SK-N-SH treated with all-trans-retinoic acid at 6 μM for 48 hours (cell line): ENCODE results near the gene UBR3.

Experiments used
- ATAC-seq: fragments of 200-7000 bp; cut with Tn5 transposase; 3 replicates; pipeline ENCODE4 v1.9.1; 2020; ENCODE audit warnings: mild to moderate bottlenecking, moderate library complexity
- ARNTL ChIP-seq: fragments of 450-650 bp; formaldehyde crosslinking; IDR thresholded peaks from 2 replicates; pipeline ENCODE4 v1.5.0; 2020; ENCODE audit warnings: low read depth, mild to moderate bottlenecking, moderate library complexity, borderline replicate concordance
- BACH2 ChIP-seq: fragments of 250-450 bp; sonication (Bioruptor Pico); IDR thresholded peaks from 2 replicates; pipeline ENCODE4 v1.9.0; 2021; ENCODE audit warnings: mild to moderate bottlenecking, borderline replicate concordance
- CREB5 ChIP-seq: fragments of 250-450 bp; sonication (Bioruptor Pico); IDR thresholded peaks from 2 replicates; pipeline ENCODE4 v1.5.1; 2020; ENCODE audit warnings: low read depth, mild to moderate bottlenecking, moderate library complexity
- GLIS3 ChIP-seq: fragments of 250-450 bp; sonication (Bioruptor Pico); IDR thresholded peaks from 2 replicates; pipeline ENCODE4 v1.5.0; 2020; ENCODE audit warnings: mild to moderate bottlenecking, moderate library complexity
- ISL1 ChIP-seq: fragments of 250-450 bp; sonication (Bioruptor Pico); IDR thresholded peaks from 2 replicates; pipeline ENCODE4 v2.1.2; 2022; ENCODE audit warnings: mild to moderate bottlenecking, moderate library complexity
- OSR1 ChIP-seq: fragments of 250-450 bp; sonication (Bioruptor Pico); IDR thresholded peaks from 2 replicates; pipeline ENCODE4 v1.8.0; 2022; ENCODE audit warnings: moderate library complexity, mild to moderate bottlenecking, inconsistent platforms
- PATZ1 ChIP-seq: fragments of 250-450 bp; sonication (Bioruptor Pico); IDR thresholded peaks from 2 replicates; pipeline ENCODE4 v1.8.0; 2020; ENCODE audit warnings: mild to moderate bottlenecking, moderate library complexity, borderline replicate concordance
- SNAI2 ChIP-seq: fragments of 250-450 bp; sonication (Bioruptor Pico); IDR thresholded peaks from 2 replicates; pipeline ENCODE4 v1.5.0; 2020; ENCODE audit warnings: mild to moderate bottlenecking, moderate library complexity
- TCF4 ChIP-seq: fragments of 250-450 bp; sonication (Bioruptor Pico); IDR thresholded peaks from 2 replicates; pipeline ENCODE4 v1.8.0; 2021; ENCODE audit warnings: mild to moderate bottlenecking, moderate library complexity, borderline replicate concordance
- TOX ChIP-seq: fragments of 250-450 bp; sonication (Bioruptor Pico); IDR thresholded peaks from 2 replicates; pipeline ENCODE4 v1.8.0; 2021; ENCODE audit warnings: mild to moderate bottlenecking, moderate library complexity, borderline replicate concordance
- ZC3H10 ChIP-seq: fragments of 250-450 bp; sonication (Bioruptor Pico); IDR thresholded peaks from 2 replicates; pipeline ENCODE4 v1.5.1; 2021; ENCODE audit warnings: mild to moderate bottlenecking, moderate library complexity
- ZFP3 ChIP-seq: fragments of 250-450 bp; sonication (Bioruptor Pico); IDR thresholded peaks from 2 replicates; pipeline ENCODE4 v1.5.0; 2020; ENCODE audit warnings: mild to moderate bottlenecking, moderate library complexity
- ZFP30 ChIP-seq: fragments of 450-650 bp; formaldehyde crosslinking; IDR thresholded peaks from 2 replicates; pipeline ENCODE4 v1.5.0; 2022; ENCODE audit warnings: mild to moderate bottlenecking, moderate library complexity
- ZNF565 ChIP-seq: fragments of 450-650 bp; formaldehyde crosslinking; conservative IDR thresholded peaks from 2 replicates; pipeline ENCODE4 v1.5.0; 2020; ENCODE audit warnings: low read depth, mild to moderate bottlenecking, moderate library complexity
- ZNF70 ChIP-seq: fragments of 450-650 bp; formaldehyde crosslinking; IDR thresholded peaks from 2 replicates; pipeline ENCODE4 v1.5.0; 2020; ENCODE audit warnings: mild to moderate bottlenecking, moderate library complexity
- TF ChIP-seq, protein P1 (sequence below): fragments of 250-450 bp; sonication (Bioruptor Pico); IDR thresholded peaks from 2 replicates; pipeline ENCODE4 v1.5.0; 2020; ENCODE audit warnings: mild to moderate bottlenecking, moderate library complexity
- TF ChIP-seq, protein P2 (sequence below): fragments of 250-450 bp; sonication (Bioruptor Pico); IDR thresholded peaks from 2 replicates; pipeline ENCODE4 v1.8.0; 2021; ENCODE audit warnings: low read depth, mild to moderate bottlenecking, moderate library complexity, borderline replicate concordance

The UBR3 gene

DNA sequence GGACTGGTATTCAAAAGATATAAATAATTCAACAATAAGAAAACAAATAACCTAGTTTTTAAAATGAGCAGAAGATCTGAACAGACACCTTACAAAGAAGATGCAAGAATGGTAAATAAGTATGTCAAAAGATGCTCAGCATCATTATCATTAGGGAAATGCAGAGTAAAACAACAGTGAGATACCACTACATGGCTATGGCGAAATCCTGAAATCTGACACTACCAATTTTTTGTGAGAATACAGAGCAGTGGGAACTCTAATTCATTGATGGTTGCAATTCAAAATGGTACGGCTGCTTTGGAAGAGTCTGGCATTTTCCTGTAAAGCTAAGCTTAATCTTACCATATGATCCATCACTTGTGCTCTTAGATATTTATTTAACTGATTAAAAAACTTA, 151.8 kb downstream of the UBR3 start (continued):
- TF ChIP-seq, protein P1, sequence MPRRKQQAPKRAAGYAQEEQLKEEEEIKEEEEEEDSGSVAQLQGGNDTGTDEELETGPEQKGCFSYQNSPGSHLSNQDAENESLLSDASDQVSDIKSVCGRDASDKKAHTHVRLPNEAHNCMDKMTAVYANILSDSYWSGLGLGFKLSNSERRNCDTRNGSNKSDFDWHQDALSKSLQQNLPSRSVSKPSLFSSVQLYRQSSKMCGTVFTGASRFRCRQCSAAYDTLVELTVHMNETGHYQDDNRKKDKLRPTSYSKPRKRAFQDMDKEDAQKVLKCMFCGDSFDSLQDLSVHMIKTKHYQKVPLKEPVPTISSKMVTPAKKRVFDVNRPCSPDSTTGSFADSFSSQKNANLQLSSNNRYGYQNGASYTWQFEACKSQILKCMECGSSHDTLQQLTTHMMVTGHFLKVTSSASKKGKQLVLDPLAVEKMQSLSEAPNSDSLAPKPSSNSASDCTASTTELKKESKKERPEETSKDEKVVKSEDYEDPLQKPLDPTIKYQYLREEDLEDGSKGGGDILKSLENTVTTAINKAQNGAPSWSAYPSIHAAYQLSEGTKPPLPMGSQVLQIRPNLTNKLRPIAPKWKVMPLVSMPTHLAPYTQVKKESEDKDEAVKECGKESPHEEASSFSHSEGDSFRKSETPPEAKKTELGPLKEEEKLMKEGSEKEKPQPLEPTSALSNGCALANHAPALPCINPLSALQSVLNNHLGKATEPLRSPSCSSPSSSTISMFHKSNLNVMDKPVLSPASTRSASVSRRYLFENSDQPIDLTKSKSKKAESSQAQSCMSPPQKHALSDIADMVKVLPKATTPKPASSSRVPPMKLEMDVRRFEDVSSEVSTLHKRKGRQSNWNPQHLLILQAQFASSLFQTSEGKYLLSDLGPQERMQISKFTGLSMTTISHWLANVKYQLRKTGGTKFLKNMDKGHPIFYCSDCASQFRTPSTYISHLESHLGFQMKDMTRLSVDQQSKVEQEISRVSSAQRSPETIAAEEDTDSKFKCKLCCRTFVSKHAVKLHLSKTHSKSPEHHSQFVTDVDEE (CRISPR knock-in tag), result no peak
- TF ChIP-seq SNAI2, result no peak

DNA sequence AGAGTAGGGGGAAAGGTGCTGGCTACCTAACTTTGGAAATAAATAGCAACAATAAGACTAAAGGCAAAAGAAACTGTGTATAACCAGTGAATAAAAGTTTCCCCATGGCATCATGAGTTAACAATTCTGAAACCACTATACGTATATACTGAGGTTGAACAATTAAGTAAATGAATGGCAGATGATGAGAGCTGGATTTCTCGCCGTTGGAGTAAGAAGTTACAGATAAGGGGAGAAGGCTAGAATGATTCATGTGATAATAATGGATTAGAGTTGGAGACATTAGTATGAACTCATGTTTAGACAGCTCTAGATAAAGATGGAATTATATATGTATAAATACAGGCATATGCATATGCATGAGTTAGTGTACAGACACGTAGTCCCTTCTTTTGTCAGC, 152.7 kb downstream of the UBR3 start:
- TF ChIP-seq BACH2 (CRISPR knock-in tag) (no peak), ZC3H10 (no peak), OSR1 (CRISPR knock-in tag) (no peak), GLIS3 (CRISPR knock-in tag) (no peak), ZFP30 (CRISPR knock-in tag) (no peak), ZNF70 (no peak), ZFP3 (CRISPR knock-in tag) (no peak), ARNTL (CRISPR knock-in tag) (no peak), TOX (no peak)
- no peak for ATAC-seq

DNA sequence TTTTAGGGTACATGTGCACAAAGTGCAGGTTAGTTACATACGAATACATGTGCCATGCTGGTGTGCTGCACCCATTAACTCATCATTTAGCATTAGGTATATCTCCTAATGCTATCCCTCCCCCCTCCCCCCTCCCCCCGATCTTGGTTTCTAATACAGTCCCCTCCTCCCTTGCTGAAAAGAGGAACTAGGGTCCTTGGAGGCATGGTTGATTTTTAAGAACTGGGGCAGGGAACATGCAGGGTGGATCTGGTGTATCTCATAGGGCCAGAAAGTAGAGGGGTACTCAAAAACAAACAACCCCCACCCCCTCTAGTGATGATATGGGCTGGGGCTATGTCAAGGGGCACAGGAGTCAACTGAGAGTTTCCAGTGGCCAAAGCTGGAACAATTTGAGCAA, 153.4 kb downstream of the UBR3 start:
- no peak for TF ChIP-seq BACH2 (CRISPR knock-in tag)
- TF ChIP-seq OSR1 (CRISPR knock-in tag), result no peak
- no peak for TF ChIP-seq PATZ1 (CRISPR knock-in tag)
- no peak for TF ChIP-seq SNAI2
- no peak for TF ChIP-seq GLIS3 (CRISPR knock-in tag)
- no peak for TF ChIP-seq TCF4
- TF ChIP-seq ISL1 (CRISPR knock-in tag), result no peak
- TF ChIP-seq, protein P1 (CRISPR knock-in tag), result no peak
- no peak for TF ChIP-seq ZNF565 (CRISPR knock-in tag)
- no peak for TF ChIP-seq CREB5 (CRISPR knock-in tag)
- TF ChIP-seq, protein P2, sequence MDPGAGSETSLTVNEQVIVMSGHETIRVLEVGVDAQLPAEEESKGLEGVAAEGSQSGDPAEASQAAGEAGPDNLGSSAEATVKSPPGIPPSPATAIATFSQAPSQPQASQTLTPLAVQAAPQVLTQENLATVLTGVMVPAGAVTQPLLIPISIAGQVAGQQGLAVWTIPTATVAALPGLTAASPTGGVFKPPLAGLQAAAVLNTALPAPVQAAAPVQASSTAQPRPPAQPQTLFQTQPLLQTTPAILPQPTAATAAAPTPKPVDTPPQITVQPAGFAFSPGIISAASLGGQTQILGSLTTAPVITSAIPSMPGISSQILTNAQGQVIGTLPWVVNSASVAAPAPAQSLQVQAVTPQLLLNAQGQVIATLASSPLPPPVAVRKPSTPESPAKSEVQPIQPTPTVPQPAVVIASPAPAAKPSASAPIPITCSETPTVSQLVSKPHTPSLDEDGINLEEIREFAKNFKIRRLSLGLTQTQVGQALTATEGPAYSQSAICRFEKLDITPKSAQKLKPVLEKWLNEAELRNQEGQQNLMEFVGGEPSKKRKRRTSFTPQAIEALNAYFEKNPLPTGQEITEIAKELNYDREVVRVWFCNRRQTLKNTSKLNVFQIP (CRISPR knock-in tag), result no peak
- no peak for TF ChIP-seq ZFP3 (CRISPR knock-in tag)
- ATAC-seq, result no peak

DNA sequence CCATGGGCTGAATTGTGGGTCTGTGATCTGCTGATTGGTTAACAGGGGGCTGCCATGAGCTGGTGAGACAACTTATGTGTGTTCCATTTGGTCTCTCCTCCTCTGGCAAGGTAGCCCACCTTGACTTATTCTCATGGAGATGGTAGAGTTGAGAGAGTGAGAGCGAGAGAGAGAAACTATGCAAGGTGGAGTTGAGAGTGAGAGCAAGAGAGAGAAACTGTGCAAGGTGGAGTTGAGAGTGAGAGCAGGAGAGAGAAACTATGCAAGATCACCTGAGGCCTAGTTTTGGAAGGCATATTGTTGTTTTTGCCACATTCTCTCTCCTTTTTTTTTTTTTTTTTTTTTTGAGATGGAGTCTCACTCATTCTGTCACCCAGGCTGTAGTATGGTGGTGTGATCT, 155.7 kb downstream of the UBR3 start:
- no peak for ATAC-seq
- no peak for TF ChIP-seq ZFP3 (CRISPR knock-in tag)
- no peak for TF ChIP-seq CREB5 (CRISPR knock-in tag)
- no peak for TF ChIP-seq BACH2 (CRISPR knock-in tag)
- no peak for TF ChIP-seq ARNTL (CRISPR knock-in tag)
- no peak for TF ChIP-seq OSR1 (CRISPR knock-in tag)
